ENCODE data around the gene CDH4.

The CDH4 gene

GRCh38 chr20:61643656-61644377 lies 391.8 kb downstream of the CDH4 start:
- DNase-seq, result no peak

- no peak for DNase-seq
These were observed 392.5 kb downstream of the CDH4 start for GRCh38 chr20:61644378-61645076.

- no peak for DNase-seq
These were observed 393.7 kb downstream of the CDH4 start for GRCh38 chr20:61645732-61646131.

GRCh38 chr20:61646453-61646852 lies 394.4 kb downstream of the CDH4 start:
- no peak for DNase-seq

GRCh38 chr20:61646986-61647385 lies 394.9 kb downstream of the CDH4 start:
- no peak for DNase-seq

GRCh38 chr20:61647702-61648101 lies 395.6 kb downstream of the CDH4 start:
- DNase-seq, result no peak

- no peak for DNase-seq
These were observed 397.2 kb downstream of the CDH4 start for GRCh38 chr20:61649105-61649859.

- no peak for DNase-seq
These were observed 397.8 kb downstream of the CDH4 start for GRCh38 chr20:61649860-61650162.

- DNase-seq, result no peak
These were observed 399.1 kb downstream of the CDH4 start for GRCh38 chr20:61650912-61651733.

- DNase-seq, result no peak
These were observed 400.1 kb downstream of the CDH4 start for GRCh38 chr20:61652146-61652545.

- no peak for DNase-seq
These were observed 402.7 kb downstream of the CDH4 start for GRCh38 chr20:61654726-61655125.

GRCh38 chr20:61655591-61655990 lies 403.5 kb downstream of the CDH4 start:
- no peak for DNase-seq

- no peak for DNase-seq
These were observed 404.1 kb downstream of the CDH4 start for GRCh38 chr20:61656198-61656597.

- DNase-seq, result no peak
These were observed 405.8 kb downstream of the CDH4 start for GRCh38 chr20:61657721-61658377.

GRCh38 chr20:61658563-61658962 lies 406.5 kb downstream of the CDH4 start:
- DNase-seq, result no peak

GRCh38 chr20:61659246-61659993 lies 407.4 kb downstream of the CDH4 start:
- no peak for DNase-seq

GRCh38 chr20:61659994-61660346 lies 407.9 kb downstream of the CDH4 start:
- no peak for DNase-seq

GRCh38 chr20:61660559-61660958 lies 408.5 kb downstream of the CDH4 start:
- DNase-seq, result no peak

GRCh38 chr20:61661025-61661424 lies 409.0 kb downstream of the CDH4 start:
- no peak for DNase-seq

GRCh38 chr20:61661583-61661982 lies 409.5 kb downstream of the CDH4 start:
- DNase-seq, result no peak

GRCh38 chr20:61662226-61662967 lies 410.3 kb downstream of the CDH4 start:
- DNase-seq, result no peak
